Measurements from ENCODE around the gene LRP1.
A peak's percentile ranks its signal among the peaks of the same experiment; 100 is the strongest.
"Not testable (repeated sequence)": the region's sequence is repeated elsewhere in the genome, so short reads cannot be mapped to it uniquely, and the experiment has no call there.

The LRP1 gene

GRCh38 chr12:57112492-57113294 lies 15.6 kb upstream of the LRP1 start:
- no peak for DNase-seq

- DNase-seq, result no peak
Measured at GRCh38 chr12:57116580-57117281, 11.6 kb upstream of the LRP1 start.

- no peak for DNase-seq
Measured at GRCh38 chr12:57118711-57119271, 9.5 kb upstream of the LRP1 start.

- no peak for DNase-seq
Measured at GRCh38 chr12:57119294-57120085, 8.8 kb upstream of the LRP1 start.

GRCh38 chr12:57120718-57121117 lies 7.6 kb upstream of the LRP1 start:
- not testable (repeated sequence) for DNase-seq

- DNase-seq, result no peak
Measured at GRCh38 chr12:57123813-57124212, 4.5 kb upstream of the LRP1 start.

GRCh38 chr12:57124261-57124877 lies 3.9 kb upstream of the LRP1 start:
- DNase-seq, result peak; percentile 50 to 76

- DNase-seq, result no peak
Measured at GRCh38 chr12:57126061-57126460, 2.2 kb upstream of the LRP1 start.

GRCh38 chr12:57126561-57126960 lies 1.7 kb upstream of the LRP1 start:
- peak; percentile 74 to 90 for DNase-seq

GRCh38 chr12:57127101-57127725 lies 1.1 kb upstream of the LRP1 start:
- peak; percentile 38 to 68 for DNase-seq

- peak in 1 of 2 experiments; percentile 29 for DNase-seq
Measured at GRCh38 chr12:57128519-57129247, 400 bp downstream of the LRP1 start.

GRCh38 chr12:57129321-57129842 lies 1.1 kb downstream of the LRP1 start:
- no peak for DNase-seq

GRCh38 chr12:57129889-57130288 lies 1.6 kb downstream of the LRP1 start:
- no peak for DNase-seq

- DNase-seq, result no peak
Measured at GRCh38 chr12:57130941-57131340, 2.7 kb downstream of the LRP1 start.

- DNase-seq, result no peak
Measured at GRCh38 chr12:57131896-57132744, 3.8 kb downstream of the LRP1 start.

- no peak for DNase-seq
Measured at GRCh38 chr12:57133013-57133569, 4.8 kb downstream of the LRP1 start.

GRCh38 chr12:57133916-57134315 lies 5.6 kb downstream of the LRP1 start:
- no peak for DNase-seq

GRCh38 chr12:57134949-57135348 lies 6.7 kb downstream of the LRP1 start:
- no peak for DNase-seq

GRCh38 chr12:57135527-57136326 lies 7.4 kb downstream of the LRP1 start:
- DNase-seq, result no peak
